SU-DHL-6 (cell line): ENCODE data around the gene UBR4.

Experiments
- EZH2phosphoT487 ChIP-seq: fragments of 200-600 bp; sonication (generic), shearing (Covaris generic); conservative IDR thresholded peaks from 2 replicates; pipeline ENCODE4 v1.6.1; 2018; ENCODE audit warnings: mild to moderate bottlenecking, antibody characterized with exemption, low read length, moderate library complexity, mixed read lengths
- TF ChIP-seq, protein P1 (sequence below): fragments of 200-600 bp; sonication (generic); IDR thresholded peaks from one replicate; pipeline ENCODE4 v1.5.1; 2017; ENCODE audit warnings: antibody characterized with exemption, mild to moderate bottlenecking, low read length, moderate library complexity; ENCODE audit not compliant: insufficient read depth, poor library complexity, severe bottlenecking

DNA sequence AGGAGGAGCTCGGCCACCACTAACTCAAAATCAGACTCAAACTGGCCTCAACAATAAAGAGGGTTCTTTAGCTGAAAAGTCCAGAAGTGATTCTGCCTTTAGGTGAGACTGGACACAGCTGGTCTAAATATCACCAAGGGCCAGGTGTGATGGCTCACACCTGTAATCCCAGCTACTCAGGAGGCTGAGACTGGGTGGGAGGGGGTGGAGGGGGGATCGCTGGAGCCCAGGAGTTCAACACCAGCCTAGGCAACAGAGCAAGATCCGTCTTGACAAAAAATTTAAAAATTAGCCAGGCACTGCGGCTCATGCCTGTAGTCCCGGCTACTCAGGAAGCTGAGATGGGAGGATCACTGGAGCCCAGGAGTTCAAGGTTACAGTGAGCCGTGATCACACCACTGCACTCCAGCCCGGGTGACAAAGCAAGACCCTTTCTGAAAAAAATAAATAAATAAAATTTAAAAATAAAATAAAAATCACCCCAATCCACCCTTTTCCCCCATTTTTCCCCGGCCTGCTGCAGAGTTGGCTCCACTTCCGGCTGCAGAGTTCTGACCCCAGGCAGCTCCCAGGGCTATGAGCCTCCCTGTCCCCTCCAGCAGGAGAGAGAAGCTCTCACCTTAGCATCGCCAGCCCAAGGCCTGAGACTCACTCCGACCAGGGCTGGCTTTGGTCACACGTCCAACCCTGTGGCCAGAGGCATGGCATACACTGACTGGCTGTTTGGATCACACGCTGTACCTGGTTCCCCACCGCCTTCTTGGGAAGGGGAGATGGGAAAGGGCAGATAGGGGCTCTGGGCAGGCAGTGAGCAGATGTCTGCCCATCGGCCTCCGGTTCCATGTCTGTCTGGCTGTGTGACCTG lies 166.3 kb downstream of the UBR4 start:
- TF ChIP-seq, protein P1, sequence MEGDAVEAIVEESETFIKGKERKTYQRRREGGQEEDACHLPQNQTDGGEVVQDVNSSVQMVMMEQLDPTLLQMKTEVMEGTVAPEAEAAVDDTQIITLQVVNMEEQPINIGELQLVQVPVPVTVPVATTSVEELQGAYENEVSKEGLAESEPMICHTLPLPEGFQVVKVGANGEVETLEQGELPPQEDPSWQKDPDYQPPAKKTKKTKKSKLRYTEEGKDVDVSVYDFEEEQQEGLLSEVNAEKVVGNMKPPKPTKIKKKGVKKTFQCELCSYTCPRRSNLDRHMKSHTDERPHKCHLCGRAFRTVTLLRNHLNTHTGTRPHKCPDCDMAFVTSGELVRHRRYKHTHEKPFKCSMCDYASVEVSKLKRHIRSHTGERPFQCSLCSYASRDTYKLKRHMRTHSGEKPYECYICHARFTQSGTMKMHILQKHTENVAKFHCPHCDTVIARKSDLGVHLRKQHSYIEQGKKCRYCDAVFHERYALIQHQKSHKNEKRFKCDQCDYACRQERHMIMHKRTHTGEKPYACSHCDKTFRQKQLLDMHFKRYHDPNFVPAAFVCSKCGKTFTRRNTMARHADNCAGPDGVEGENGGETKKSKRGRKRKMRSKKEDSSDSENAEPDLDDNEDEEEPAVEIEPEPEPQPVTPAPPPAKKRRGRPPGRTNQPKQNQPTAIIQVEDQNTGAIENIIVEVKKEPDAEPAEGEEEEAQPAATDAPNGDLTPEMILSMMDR, result no peak
- no peak for TF ChIP-seq EZH2phosphoT487
